ENCODE measurements around the gene GTF2F2.
"Not testable (repeated sequence)": the region's sequence is repeated elsewhere in the genome, so short reads cannot be mapped to it uniquely, and the experiment has no call there.

The GTF2F2 gene

GRCh38 chr13:45257638-45258333, 137.5 kb downstream of the GTF2F2 start:
- DNase-seq, result no peak

GRCh38 chr13:45258334-45258675, 138.0 kb downstream of the GTF2F2 start:
- DNase-seq, result no peak

- no peak for DNase-seq
These were observed 146.9 kb downstream of the GTF2F2 start for GRCh38 chr13:45267215-45267614.

GRCh38 chr13:45269204-45269603, 148.9 kb downstream of the GTF2F2 start:
- no peak for DNase-seq

- DNase-seq, result no peak
These were observed 156.6 kb downstream of the GTF2F2 start for GRCh38 chr13:45276913-45277312.

GRCh38 chr13:45278096-45278645, 157.9 kb downstream of the GTF2F2 start:
- no peak for DNase-seq

- DNase-seq, result no peak
These were observed 159.7 kb downstream of the GTF2F2 start for GRCh38 chr13:45280011-45280410.

GRCh38 chr13:45280751-45281634, 160.7 kb downstream of the GTF2F2 start:
- peak; percentile 70 to 76 for DNase-seq

- no peak for DNase-seq
These were observed 162.7 kb downstream of the GTF2F2 start for GRCh38 chr13:45282994-45283393.

- DNase-seq, result no peak
These were observed 169.7 kb downstream of the GTF2F2 start for GRCh38 chr13:45289936-45290563.

GRCh38 chr13:45292176-45292575, 171.9 kb downstream of the GTF2F2 start:
- no peak for DNase-seq

- DNase-seq, result no peak
These were observed 175.2 kb downstream of the GTF2F2 start for GRCh38 chr13:45295536-45295935.

- DNase-seq, result no peak
These were observed 175.9 kb downstream of the GTF2F2 start for GRCh38 chr13:45296259-45296658.

GRCh38 chr13:45297456-45298205, 177.3 kb downstream of the GTF2F2 start:
- DNase-seq, result peak; percentile 38 to 39

- no peak for DNase-seq
These were observed 177.8 kb downstream of the GTF2F2 start for GRCh38 chr13:45298206-45298505.

GRCh38 chr13:45298550-45298949, 178.2 kb downstream of the GTF2F2 start:
- not testable (repeated sequence) for DNase-seq

GRCh38 chr13:45299194-45299593, 178.9 kb downstream of the GTF2F2 start:
- DNase-seq, result no peak

- DNase-seq, result no peak
These were observed 180.1 kb downstream of the GTF2F2 start for GRCh38 chr13:45300190-45300985.

GRCh38 chr13:45301263-45301662, 181.0 kb downstream of the GTF2F2 start:
- no peak for DNase-seq

- no peak for DNase-seq
These were observed 182.2 kb downstream of the GTF2F2 start for GRCh38 chr13:45302507-45302906.

GRCh38 chr13:45303026-45303425, 182.7 kb downstream of the GTF2F2 start:
- no peak for DNase-seq

GRCh38 chr13:45303866-45304265, 183.6 kb downstream of the GTF2F2 start:
- DNase-seq, result no peak

All from activated T-cell treated with anti-CD3 and anti-CD28 coated beads, Interleukin-2, amount 50 U/mL, for 48 hours (primary cell).